Sigmoid colon (tissue), 7 donors: Measurements from ENCODE around the gene SLC7A6. TPM values are rescaled to one million over a fixed set of nuclear protein-coding genes. Genes with fewer than 3 reads are reported as not detected.

ENCODE experiments used
- DNase-seq: peaks from one replicate; pipeline ENCODE4 v3.0.0-alpha.2; 2019
- H3K27ac ChIP-seq, 4 donors: fragments of 200-600 bp; sonication (generic); one replicate each; pipeline ENCODE4 v1.5.1; 2016 to 2019; ENCODE audit warnings: mild to moderate bottlenecking in 1 of 4
- H3K27me3 ChIP-seq, 3 donors: fragments of 200-600 bp; sonication (generic); one replicate each; pipeline ENCODE4 v1.5.1; 2019; ENCODE audit warnings: mild to moderate bottlenecking in 1 of 3
- H3K36me3 ChIP-seq, 4 donors: fragments of 200-600 bp; sonication (generic); one replicate each; pipeline ENCODE4 v1.5.1; 2016 to 2019
- H3K4me1 ChIP-seq, 4 donors: fragments of 200-600 bp; sonication (generic); one replicate each; pipeline ENCODE4 v1.5.1; 2017 to 2019
- H3K4me3 ChIP-seq, 4 donors: fragments of 200-600 bp; sonication (generic); one replicate each; pipeline ENCODE4 v1.5.1; 2017 to 2019; ENCODE audit warnings: mild to moderate bottlenecking in 2 of 4, moderate library complexity in 1 of 4
- H3K9me3 ChIP-seq, 4 donors: fragments of 200-600 bp in 3 of 4; sonication (generic) in 3 of 4; one replicate each; pipeline versions ENCODE4 v1.5.1 to v1.6.1; 2013 to 2019
- CTCF ChIP-seq, 4 experiments: fragments of 450-650 bp in 3 of 4; fragments of 200-600 bp in 1 of 4; IDR thresholded peaks; one replicate each; pipeline ENCODE4 v1.5.1; 2016 to 2019; ENCODE audit warnings: antibody characterized with exemption in 4 of 4, mild to moderate bottlenecking in 3 of 4, moderate library complexity in 2 of 4
- EP300 ChIP-seq, 4 donors: sonication (generic); formaldehyde crosslinking; IDR thresholded peaks; one replicate each; pipeline ENCODE4 v1.6.1; 2017; ENCODE audit warnings: antibody characterized with exemption in 4 of 4
- POLR2A ChIP-seq, 2 donors: fragments of 450-650 bp; IDR thresholded peaks; one replicate each; pipeline ENCODE4 v1.6.1; 2016; ENCODE audit warnings: antibody characterized with exemption in 2 of 2, mild to moderate bottlenecking in 2 of 2, moderate library complexity in 2 of 2
- POLR2AphosphoS5 ChIP-seq, 4 donors: sonication (generic); formaldehyde crosslinking; IDR thresholded peaks; one replicate each; pipeline ENCODE4 v1.6.1; 2017; ENCODE audit warnings: antibody characterized with exemption in 4 of 4
- WGBS, 2 donors: extraction: QIAGEN DNeasy Blood & Tissue Kit; methylation state at CpG; one replicate each; pipeline ENCODE4 v1.1.7; 2013; 5-methylcytosine and 5-hydroxymethylcytosine counted together
- intact Hi-C: fragments of 100-400 bp; cut with DNase I; formaldehyde crosslinking; loops from one replicate; pipeline ENCODE4 v1.15.1; 2023
- polyA plus RNA-seq, 3 donors: library from polyadenylated mRNA; stranded (reverse); fragments of 200-250 nt; gene quantifications; one replicate each; pipeline ENCODE4 v1.2.3, GENCODE V29; 2013
- total RNA-seq, 4 donors: library from RNA; depleted of rRNA; stranded (reverse); fragments of >200 nt; gene quantifications; one replicate each; pipeline ENCODE4 v1.1.0, GENCODE V29; 2016
- donor health status: healthy with polysubstance abuse.
- donor health status: Bipolar disorder and iron deficiency.
- donor health status: healthy.

SLC7A6 gene
- total and polyA plus RNA-seq, 7 donors: 1.8 to 40.7 (median 26.8) TPM

GRCh38 chr16:68227183-68227793 lies 37.0 kb upstream of the SLC7A6 start:
- no peaks in the 10 kb centered on the region for H3K9me3 ChIP-seq
- TF ChIP-seq POLR2A (IDR thresholded peaks at IDR 0.05) (no peak), CTCF (IDR thresholded peaks at IDR 0.05) (no peak), POLR2AphosphoS5 (IDR thresholded peaks at IDR 0.05) (no peak), EP300 (IDR thresholded peaks at IDR 0.05) (no peak)
- intact Hi-C loops: loop anchor here (10.0 kb wide), 1 partner anchor 412 kb away; no protein-coding TSS in a partner anchor
- H3K27me3 ChIP-seq: no peaks in the 10 kb centered on the region
- H3K4me3 ChIP-seq: no peak overlapping the region
- H3K27ac ChIP-seq: no peak overlapping the region
- WGBS, 2 donors: 19 to 34% methylated on average over 3 of the region's 3 CpGs
- peaks cover 0 to 3% (median 0%) of the 10 kb centered on the region in 4 donors for H3K36me3 ChIP-seq
- peak; percentile 36 for DNase-seq
- peaks cover 0 to 11% (median 4%) of the 10 kb centered on the region in 4 donors for H3K4me1 ChIP-seq

GRCh38 chr16:68227850-68228553 lies 36.3 kb upstream of the SLC7A6 start:
- Histone ChIP-seq H3K4me1 (peaks cover 0 to 11% (median 4%) of the 10 kb centered on the region in 4 donors), H3K27ac (no peak overlapping the region), H3K27me3 (no peaks in the 10 kb centered on the region), H3K4me3 (no peak overlapping the region), H3K36me3 (peaks cover 0 to 3% (median 0%) of the 10 kb centered on the region in 4 donors), H3K9me3 (no peaks in the 10 kb centered on the region)
- 51 to 55% methylated on average over 2 of the region's 2 CpGs for WGBS, 2 donors
- peak; percentile 64 for DNase-seq
- intact Hi-C loops: loop anchor here (1.0 to 10.0 kb wide), 3 partner anchors 141 to 413 kb away; no protein-coding TSS in a partner anchor
- no peak for TF ChIP-seq POLR2A (IDR thresholded peaks at IDR 0.05)
- no peak for TF ChIP-seq POLR2AphosphoS5 (IDR thresholded peaks at IDR 0.05)
- no peak for TF ChIP-seq CTCF (IDR thresholded peaks at IDR 0.05)
- TF ChIP-seq EP300 (IDR thresholded peaks at IDR 0.05): no peak

GRCh38 chr16:68228652-68229051 lies 35.7 kb upstream of the SLC7A6 start:
- Histone ChIP-seq H3K27me3 (no peaks in the 10 kb centered on the region), H3K4me3 (no peak overlapping the region), H3K9me3 (no peaks in the 10 kb centered on the region), H3K36me3 (peaks cover 0 to 3% (median 0%) of the 10 kb centered on the region in 4 donors), H3K27ac (peak overlapping the region in 2 of 4 donors; percentile 35 to 44), H3K4me1 (peaks cover 0 to 11% (median 4%) of the 10 kb centered on the region in 4 donors)
- no peak for DNase-seq
- no peak for TF ChIP-seq CTCF (IDR thresholded peaks at IDR 0.05)
- no peak for TF ChIP-seq EP300 (IDR thresholded peaks at IDR 0.05)
- no peak for TF ChIP-seq POLR2A (IDR thresholded peaks at IDR 0.05)
- TF ChIP-seq POLR2AphosphoS5 (IDR thresholded peaks at IDR 0.05): no peak
- WGBS, 2 donors: 73 to 79% methylated on average over 3 of the region's 3 CpGs
- intact Hi-C loops: loop anchor here (1.0 to 10.0 kb wide), 3 partner anchors 142 to 414 kb away; no protein-coding TSS in a partner anchor

- Histone ChIP-seq H3K4me1 (peaks cover 0 to 11% (median 4%) of the 10 kb centered on the region in 4 donors), H3K9me3 (no peaks in the 10 kb centered on the region), H3K4me3 (no peak overlapping the region), H3K27ac (peak overlapping the region in 1 of 4 donors; percentile 35), H3K27me3 (no peaks in the 10 kb centered on the region), H3K36me3 (peaks cover 0 to 3% (median 0%) of the 10 kb centered on the region in 4 donors)
- TF ChIP-seq POLR2A (IDR thresholded peaks at IDR 0.05): no peak
- TF ChIP-seq CTCF (IDR thresholded peaks at IDR 0.05): peak; percentile 70 to 87 (median 78)
- no peak for TF ChIP-seq EP300 (IDR thresholded peaks at IDR 0.05)
- intact Hi-C loops: loop anchor here (2.0 to 10.0 kb wide), 2 partner anchors 143 to 415 kb away; no protein-coding TSS in a partner anchor
- peak; percentile 70 for DNase-seq
- WGBS, 2 donors: 60 to 81% methylated on average over 4 of the region's 4 CpGs
These were observed 34.7 kb upstream of the SLC7A6 start for GRCh38 chr16:68229431-68230175.
